Esophagus muscularis mucosa (tissue), 4 donors: ENCODE data around the gene LCNL1. TPM values are rescaled to one million over a fixed set of nuclear protein-coding genes. Genes with fewer than 3 reads are reported as not detected.

ENCODE experiments used
- DNase-seq: peaks from one replicate; pipeline ENCODE4 v3.0.0-alpha.2; 2017; ENCODE audit errors: extremely low spot score
- H3K27ac ChIP-seq, 4 donors: fragments of 200-600 bp; sonication (generic); replicated peaks in 1 of 4; 1 replicate in 3 of 4; 2 replicates in 1 of 4; pipeline ENCODE4 v1.5.1; 2016 to 2019; ENCODE audit warnings: mild to moderate bottlenecking in 1 of 4
- H3K27me3 ChIP-seq, 4 donors: fragments of 200-600 bp; sonication (generic); one replicate each; pipeline versions ENCODE4 v1.5.1 to v1.6.0; 2016 to 2019
- H3K36me3 ChIP-seq, 4 donors: fragments of 200-600 bp; sonication (generic); one replicate each; pipeline ENCODE4 v1.5.1; 2016 to 2019
- H3K4me1 ChIP-seq, 4 donors: fragments of 200-600 bp; sonication (generic); one replicate each; pipeline ENCODE4 v1.5.1; 2016 to 2019
- H3K4me3 ChIP-seq, 4 donors: fragments of 200-600 bp; sonication (generic); 1 replicate in 2 of 4; 2 replicates in 2 of 4; pipeline ENCODE4 v1.5.1; 2016 to 2019; ENCODE audit warnings: mild to moderate bottlenecking in 4 of 4, moderate library complexity in 1 of 4
- H3K9me3 ChIP-seq, 4 donors: fragments of 200-600 bp; sonication (generic); 1 replicate in 3 of 4; 2 replicates in 1 of 4; pipeline ENCODE4 v1.5.1; 2016 to 2019
- EP300 ChIP-seq: sonication (generic); formaldehyde crosslinking; IDR thresholded peaks from one replicate; pipeline ENCODE4 v1.6.1; 2017; ENCODE audit warnings: antibody characterized with exemption
- POLR2A ChIP-seq: fragments of 450-650 bp; IDR thresholded peaks from one replicate; pipeline ENCODE4 v1.6.1; 2017; ENCODE audit warnings: antibody characterized with exemption, moderate library complexity, mild to moderate bottlenecking, low read depth
- POLR2AphosphoS5 ChIP-seq, 2 donors: sonication (generic); formaldehyde crosslinking; IDR thresholded peaks; one replicate each; pipeline ENCODE4 v1.6.1; 2017; ENCODE audit warnings: antibody characterized with exemption in 2 of 2
- WGBS: methylation state at CpG from one replicate; pipeline ENCODE4 v1.1.5; 2018; 5-methylcytosine and 5-hydroxymethylcytosine counted together
- intact Hi-C: fragments of 100-400 bp; cut with DNase I; formaldehyde crosslinking; loops from one replicate; pipeline ENCODE4 v1.15.1; 2023
- total RNA-seq, 4 donors: library from RNA; depleted of rRNA; stranded (reverse); fragments of >200 nt; gene quantifications; one replicate each; pipeline versions ENCODE4 v1.1.0 to v1.2.1, GENCODE V29; 2016
- TF ChIP-seq, protein P1 (sequence below), 3 experiments: fragments of 200-600 bp in 2 of 3; fragments of 450-650 bp in 1 of 3; sonication (generic) in 2 of 3; IDR thresholded peaks; one replicate each; pipeline ENCODE4 v1.5.1; 2017 to 2019; ENCODE audit warnings: antibody characterized with exemption in 3 of 3, mild to moderate bottlenecking in 2 of 3, moderate library complexity in 1 of 3

Gene LCNL1
- total RNA-seq, 4 donors from 2014 or later = 0.11 to 0.42 (median 0.39) TPM; not detected in 1

DNA sequence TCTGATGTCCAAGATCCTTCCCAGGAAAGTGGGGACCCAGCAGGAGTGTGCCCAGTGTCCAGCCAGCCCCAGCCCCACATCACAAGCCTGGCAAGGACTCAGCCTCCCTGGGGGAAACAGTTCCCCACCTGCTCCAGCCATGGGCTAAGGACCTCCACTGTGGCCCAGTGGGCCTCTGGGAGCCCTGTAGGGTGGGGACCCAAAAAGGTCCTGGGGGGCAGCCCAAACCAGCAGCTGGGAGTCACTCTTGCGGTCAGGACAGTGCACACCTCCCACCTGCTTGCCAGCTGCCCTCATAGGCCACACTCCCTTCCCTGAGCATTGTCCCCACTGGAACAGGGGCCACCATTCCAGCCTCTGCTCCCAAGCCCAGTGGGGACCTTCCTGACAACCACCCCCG lies 43.6 kb downstream of the LCNL1 start:
- DNase-seq = no peak
- Histone ChIP-seq H3K4me3 (peak overlapping the region in 1 of 4 donors; percentile 59), H3K9me3 (no peaks in the 10 kb centered on the region), H3K27me3 (no peaks in the 10 kb centered on the region), H3K27ac (peak overlapping the region in 3 of 4 donors; percentile 41 to 68 (median 57)), H3K36me3 (peaks cover 0 to 13% (median 1%) of the 10 kb centered on the region in 4 donors), H3K4me1 (peaks cover 24 to 46% (median 40%) of the 10 kb centered on the region in 4 donors)
- WGBS = 100% methylated on average over 1 of the region's 2 CpGs
- no peak for TF ChIP-seq EP300
- TF ChIP-seq, protein P1, sequence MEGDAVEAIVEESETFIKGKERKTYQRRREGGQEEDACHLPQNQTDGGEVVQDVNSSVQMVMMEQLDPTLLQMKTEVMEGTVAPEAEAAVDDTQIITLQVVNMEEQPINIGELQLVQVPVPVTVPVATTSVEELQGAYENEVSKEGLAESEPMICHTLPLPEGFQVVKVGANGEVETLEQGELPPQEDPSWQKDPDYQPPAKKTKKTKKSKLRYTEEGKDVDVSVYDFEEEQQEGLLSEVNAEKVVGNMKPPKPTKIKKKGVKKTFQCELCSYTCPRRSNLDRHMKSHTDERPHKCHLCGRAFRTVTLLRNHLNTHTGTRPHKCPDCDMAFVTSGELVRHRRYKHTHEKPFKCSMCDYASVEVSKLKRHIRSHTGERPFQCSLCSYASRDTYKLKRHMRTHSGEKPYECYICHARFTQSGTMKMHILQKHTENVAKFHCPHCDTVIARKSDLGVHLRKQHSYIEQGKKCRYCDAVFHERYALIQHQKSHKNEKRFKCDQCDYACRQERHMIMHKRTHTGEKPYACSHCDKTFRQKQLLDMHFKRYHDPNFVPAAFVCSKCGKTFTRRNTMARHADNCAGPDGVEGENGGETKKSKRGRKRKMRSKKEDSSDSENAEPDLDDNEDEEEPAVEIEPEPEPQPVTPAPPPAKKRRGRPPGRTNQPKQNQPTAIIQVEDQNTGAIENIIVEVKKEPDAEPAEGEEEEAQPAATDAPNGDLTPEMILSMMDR (IDR thresholded peaks at IDR 0.05) = no peak
- intact Hi-C loops = no loop called here

DNA sequence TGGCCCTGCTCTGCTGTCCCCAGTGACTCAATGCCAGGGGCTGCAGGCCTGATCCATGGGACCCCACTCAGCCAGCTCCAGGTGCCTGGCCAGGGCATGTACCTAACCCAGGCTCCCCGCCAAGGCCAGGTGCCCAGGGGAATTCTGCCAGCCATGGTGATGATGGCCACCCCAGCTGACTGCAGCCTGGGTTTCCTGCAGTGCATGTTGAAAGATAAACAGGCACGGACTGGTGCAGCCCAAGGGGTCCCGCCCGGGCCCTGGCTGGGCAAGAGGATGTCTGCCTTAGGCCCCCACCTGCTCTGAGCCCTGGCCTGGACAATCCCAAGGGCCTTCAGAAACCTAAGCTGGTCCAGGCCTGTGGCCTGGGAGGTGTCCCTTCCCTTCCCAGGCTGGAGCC lies 44.0 kb downstream of the LCNL1 start:
- no peak for TF ChIP-seq POLR2AphosphoS5 (IDR thresholded peaks at IDR 0.05)
- TF ChIP-seq EP300 = no peak
- no peak for TF ChIP-seq POLR2A
- Histone ChIP-seq H3K4me3 (peak overlapping the region; percentile 59 to 66 (median 62)), H3K27ac (peak overlapping the region; percentile 57 to 68 (median 66)), H3K27me3 (no peaks in the 10 kb centered on the region), H3K4me1 (peaks cover 24 to 46% (median 40%) of the 10 kb centered on the region in 4 donors), H3K36me3 (peaks cover 0 to 12% (median 0%) of the 10 kb centered on the region in 4 donors), H3K9me3 (no peaks in the 10 kb centered on the region)
- no peak for DNase-seq
- intact Hi-C loops = no loop called here
- WGBS = 75% methylated on average over 3 of the region's 4 CpGs

DNA sequence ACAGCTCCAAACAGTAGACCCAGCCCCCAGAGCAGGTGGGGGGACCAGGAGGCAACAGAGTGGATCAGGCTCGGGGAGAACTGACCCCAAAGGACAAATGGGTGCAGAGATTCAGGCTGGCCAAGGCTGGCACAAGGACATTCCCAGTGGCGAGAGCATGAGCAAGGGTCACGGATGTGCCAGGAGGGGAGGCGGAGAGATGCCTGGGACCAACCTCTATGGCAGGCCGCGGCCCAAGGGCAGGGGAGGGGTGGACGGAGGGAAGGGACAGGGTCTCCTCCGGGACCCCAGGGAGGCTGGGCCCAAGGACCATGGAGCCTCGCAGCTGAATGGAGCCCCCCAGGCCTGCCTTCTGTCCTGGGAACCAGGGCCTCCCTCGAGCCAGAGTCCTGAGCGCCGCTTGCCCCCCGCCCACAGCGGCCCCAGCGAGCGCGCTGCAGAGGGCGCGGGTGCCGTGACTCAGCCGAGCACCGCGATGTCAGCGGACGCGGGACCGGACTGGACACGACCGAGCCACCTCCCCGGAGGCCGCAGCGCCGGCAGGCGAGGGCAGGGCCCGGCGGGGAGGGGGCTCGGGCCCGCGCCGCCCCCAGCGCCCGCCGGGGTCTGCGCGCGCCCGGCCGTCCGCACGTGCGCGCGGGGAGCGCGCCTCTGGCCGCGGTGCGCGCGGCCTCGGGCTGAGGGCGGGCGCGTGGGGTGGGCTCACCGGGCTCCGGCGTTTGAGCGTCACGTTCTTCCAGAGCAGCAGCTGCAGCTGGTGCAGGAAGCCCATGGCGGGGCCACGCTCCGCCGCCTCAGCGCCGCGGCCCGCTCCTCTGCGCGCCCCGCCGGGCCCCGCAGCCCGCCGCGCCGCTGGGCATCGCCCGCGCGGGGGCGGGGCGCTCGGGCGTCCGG lies 44.8 kb downstream of the LCNL1 start, which contains the start of gene ABCA2:
TSS of gene ABCA2 (minus strand) at position 869 of the 894 bp plus-strand sequence. CDS start at position 772, 97 bp downstream.
- peaks cover 24 to 46% (median 40%) of the 10 kb centered on the region in 4 donors for H3K4me1 ChIP-seq
- no peaks in the 10 kb centered on the region for H3K9me3 ChIP-seq
- TF ChIP-seq EP300 (no peak), POLR2A (no peak), POLR2AphosphoS5 (IDR thresholded peaks at IDR 0.05) (no peak)
- TF ChIP-seq, protein P1 (IDR thresholded peaks at IDR 0.05) = no peak
- peak within 1 kb of the TSS; percentile 59 to 68 (median 67) for H3K27ac ChIP-seq
- H3K27me3 ChIP-seq = no peaks in the 10 kb centered on the region
- intact Hi-C loops = no loop called here
- 17% methylated on average over 12 of the region's 95 CpGs for WGBS
- no peak for DNase-seq
- peaks cover 0 to 9% (median 0%) of the 10 kb centered on the region in 4 donors for H3K36me3 ChIP-seq
- H3K4me3 ChIP-seq = peak within 1 kb of the TSS; percentile 61 to 66 (median 62)

DNA sequence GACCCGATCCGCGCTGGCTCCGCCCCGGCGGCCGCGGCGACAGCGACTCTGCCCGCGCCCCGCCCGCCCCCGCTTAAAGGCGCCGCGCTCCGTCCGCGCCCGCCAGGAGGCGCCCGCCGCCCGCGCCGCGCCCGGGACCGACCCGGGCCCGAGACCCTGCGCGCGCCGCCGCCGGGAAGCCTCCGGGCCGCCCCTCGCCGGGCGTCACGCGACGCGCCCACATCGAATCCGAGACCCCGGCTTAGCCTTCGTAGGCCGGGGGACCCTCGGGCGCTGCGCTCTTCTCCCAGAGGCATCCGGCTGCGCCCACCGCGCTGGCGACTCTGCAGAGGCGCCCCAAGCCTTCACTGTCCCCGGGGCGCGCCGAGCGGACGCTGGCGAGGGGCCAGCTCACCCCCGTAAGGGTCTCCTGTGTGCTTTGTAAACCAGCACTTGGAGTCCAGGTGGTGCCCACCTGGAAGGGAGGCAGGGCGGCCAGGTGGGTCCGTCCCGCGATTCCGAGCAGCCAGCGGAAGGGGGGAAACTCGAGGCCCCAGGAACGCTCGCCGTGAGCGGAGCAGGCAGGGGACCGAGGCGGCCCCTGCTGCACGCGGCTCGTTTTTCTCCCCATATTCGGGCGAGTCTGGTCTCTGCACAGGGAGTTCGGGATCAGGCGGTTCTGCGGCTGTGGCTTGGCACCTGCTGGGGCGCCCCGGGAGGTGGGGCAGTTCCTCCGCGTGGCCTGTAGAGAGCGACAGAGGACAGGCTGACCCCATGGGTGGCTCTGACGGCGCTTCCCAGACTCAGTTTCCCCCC lies 45.7 kb downstream of the LCNL1 start:
- WGBS = no CpG with 5 or more reads among the region's 98 CpGs
- intact Hi-C loops = no loop called here

More for the DNA sequence above, 45.7 kb downstream of the LCNL1 start:
- Histone ChIP-seq H3K4me1 (peaks cover 24 to 46% (median 40%) of the 10 kb centered on the region in 4 donors), H3K27me3 (no peaks in the 10 kb centered on the region), H3K4me3 (peak overlapping the region; percentile 61 to 66 (median 62)), H3K27ac (peak overlapping the region in 3 of 4 donors; percentile 58 to 68 (median 59)), H3K36me3 (peaks cover 0 to 5% (median 0%) of the 10 kb centered on the region in 4 donors), H3K9me3 (no peaks in the 10 kb centered on the region)
- no peak for TF ChIP-seq EP300
- no peak for TF ChIP-seq POLR2AphosphoS5 (IDR thresholded peaks at IDR 0.05)
- TF ChIP-seq, protein P1 (IDR thresholded peaks at IDR 0.05) = peak in 2 of 3 experiments; percentile 18 to 26
- no peak for DNase-seq
